ENCODE results near the gene NMU.

DNA sequence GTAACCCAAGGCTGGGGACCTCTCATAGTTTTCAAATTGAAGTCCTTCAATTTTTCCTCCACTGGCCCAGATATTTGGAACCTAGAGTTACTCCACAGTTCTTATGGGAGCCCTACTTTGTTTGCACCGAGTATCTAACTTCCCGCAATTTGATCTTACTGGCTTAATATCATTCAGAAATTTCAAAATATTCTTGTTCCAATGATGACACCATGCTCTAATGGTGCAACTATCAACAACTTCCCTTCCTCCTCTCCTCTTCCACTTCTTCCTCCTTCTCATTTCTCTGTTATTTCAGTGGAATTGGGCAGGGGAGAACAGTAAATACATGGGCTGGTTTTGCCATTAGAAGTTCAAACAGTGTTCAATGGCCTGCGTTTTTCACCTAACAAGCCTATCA is 64.3 kb downstream of the NMU start:
- TF ChIP-seq, protein P1, sequence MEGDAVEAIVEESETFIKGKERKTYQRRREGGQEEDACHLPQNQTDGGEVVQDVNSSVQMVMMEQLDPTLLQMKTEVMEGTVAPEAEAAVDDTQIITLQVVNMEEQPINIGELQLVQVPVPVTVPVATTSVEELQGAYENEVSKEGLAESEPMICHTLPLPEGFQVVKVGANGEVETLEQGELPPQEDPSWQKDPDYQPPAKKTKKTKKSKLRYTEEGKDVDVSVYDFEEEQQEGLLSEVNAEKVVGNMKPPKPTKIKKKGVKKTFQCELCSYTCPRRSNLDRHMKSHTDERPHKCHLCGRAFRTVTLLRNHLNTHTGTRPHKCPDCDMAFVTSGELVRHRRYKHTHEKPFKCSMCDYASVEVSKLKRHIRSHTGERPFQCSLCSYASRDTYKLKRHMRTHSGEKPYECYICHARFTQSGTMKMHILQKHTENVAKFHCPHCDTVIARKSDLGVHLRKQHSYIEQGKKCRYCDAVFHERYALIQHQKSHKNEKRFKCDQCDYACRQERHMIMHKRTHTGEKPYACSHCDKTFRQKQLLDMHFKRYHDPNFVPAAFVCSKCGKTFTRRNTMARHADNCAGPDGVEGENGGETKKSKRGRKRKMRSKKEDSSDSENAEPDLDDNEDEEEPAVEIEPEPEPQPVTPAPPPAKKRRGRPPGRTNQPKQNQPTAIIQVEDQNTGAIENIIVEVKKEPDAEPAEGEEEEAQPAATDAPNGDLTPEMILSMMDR (IDR thresholded peaks at IDR 0.05), result no peak
- TF ChIP-seq EP300 (IDR thresholded peaks at IDR 0.05) (no peak), POLR2A (IDR thresholded peaks at IDR 0.05) (no peak), POLR2AphosphoS5 (IDR thresholded peaks at IDR 0.05) (no peak)

Measured in sigmoid colon (tissue), 4 donors.